ENCODE results near the gene CTTN. TPM values are rescaled to one million over a fixed set of nuclear protein-coding genes. Genes with fewer than 3 reads are reported as not detected.

Gene CTTN
- total RNA-seq, 1 donor: 406 TPM

GRCh38 chr11:70428701-70429427, 30.5 kb downstream of the CTTN start:
- TF ChIP-seq, protein P1, sequence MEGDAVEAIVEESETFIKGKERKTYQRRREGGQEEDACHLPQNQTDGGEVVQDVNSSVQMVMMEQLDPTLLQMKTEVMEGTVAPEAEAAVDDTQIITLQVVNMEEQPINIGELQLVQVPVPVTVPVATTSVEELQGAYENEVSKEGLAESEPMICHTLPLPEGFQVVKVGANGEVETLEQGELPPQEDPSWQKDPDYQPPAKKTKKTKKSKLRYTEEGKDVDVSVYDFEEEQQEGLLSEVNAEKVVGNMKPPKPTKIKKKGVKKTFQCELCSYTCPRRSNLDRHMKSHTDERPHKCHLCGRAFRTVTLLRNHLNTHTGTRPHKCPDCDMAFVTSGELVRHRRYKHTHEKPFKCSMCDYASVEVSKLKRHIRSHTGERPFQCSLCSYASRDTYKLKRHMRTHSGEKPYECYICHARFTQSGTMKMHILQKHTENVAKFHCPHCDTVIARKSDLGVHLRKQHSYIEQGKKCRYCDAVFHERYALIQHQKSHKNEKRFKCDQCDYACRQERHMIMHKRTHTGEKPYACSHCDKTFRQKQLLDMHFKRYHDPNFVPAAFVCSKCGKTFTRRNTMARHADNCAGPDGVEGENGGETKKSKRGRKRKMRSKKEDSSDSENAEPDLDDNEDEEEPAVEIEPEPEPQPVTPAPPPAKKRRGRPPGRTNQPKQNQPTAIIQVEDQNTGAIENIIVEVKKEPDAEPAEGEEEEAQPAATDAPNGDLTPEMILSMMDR (IDR thresholded peaks at IDR 0.05; ENCODE audit: insufficient read depth, low read depth, low read length): no peak
- DNase-seq (ENCODE audit: low read depth): no peak
- no peak overlapping the region for H3K4me3 ChIP-seq (ENCODE audit: low read depth, low read length)

GRCh38 chr11:70429428-70429705, 31.0 kb downstream of the CTTN start:
- TF ChIP-seq, protein P1 (IDR thresholded peaks at IDR 0.05; ENCODE audit: insufficient read depth, low read depth, low read length): no peak
- DNase-seq (ENCODE audit: low read depth): no peak
- H3K4me3 ChIP-seq (ENCODE audit: low read depth, low read length): no peak overlapping the region

- H3K4me3 ChIP-seq (ENCODE audit: low read depth, low read length): no peak overlapping the region
- TF ChIP-seq, protein P1 (IDR thresholded peaks at IDR 0.05; ENCODE audit: insufficient read depth, low read depth, low read length): no peak
- no peak for DNase-seq (ENCODE audit: low read depth)
Observed at GRCh38 chr11:70429724-70430521, 31.6 kb downstream of the CTTN start.

DNA sequence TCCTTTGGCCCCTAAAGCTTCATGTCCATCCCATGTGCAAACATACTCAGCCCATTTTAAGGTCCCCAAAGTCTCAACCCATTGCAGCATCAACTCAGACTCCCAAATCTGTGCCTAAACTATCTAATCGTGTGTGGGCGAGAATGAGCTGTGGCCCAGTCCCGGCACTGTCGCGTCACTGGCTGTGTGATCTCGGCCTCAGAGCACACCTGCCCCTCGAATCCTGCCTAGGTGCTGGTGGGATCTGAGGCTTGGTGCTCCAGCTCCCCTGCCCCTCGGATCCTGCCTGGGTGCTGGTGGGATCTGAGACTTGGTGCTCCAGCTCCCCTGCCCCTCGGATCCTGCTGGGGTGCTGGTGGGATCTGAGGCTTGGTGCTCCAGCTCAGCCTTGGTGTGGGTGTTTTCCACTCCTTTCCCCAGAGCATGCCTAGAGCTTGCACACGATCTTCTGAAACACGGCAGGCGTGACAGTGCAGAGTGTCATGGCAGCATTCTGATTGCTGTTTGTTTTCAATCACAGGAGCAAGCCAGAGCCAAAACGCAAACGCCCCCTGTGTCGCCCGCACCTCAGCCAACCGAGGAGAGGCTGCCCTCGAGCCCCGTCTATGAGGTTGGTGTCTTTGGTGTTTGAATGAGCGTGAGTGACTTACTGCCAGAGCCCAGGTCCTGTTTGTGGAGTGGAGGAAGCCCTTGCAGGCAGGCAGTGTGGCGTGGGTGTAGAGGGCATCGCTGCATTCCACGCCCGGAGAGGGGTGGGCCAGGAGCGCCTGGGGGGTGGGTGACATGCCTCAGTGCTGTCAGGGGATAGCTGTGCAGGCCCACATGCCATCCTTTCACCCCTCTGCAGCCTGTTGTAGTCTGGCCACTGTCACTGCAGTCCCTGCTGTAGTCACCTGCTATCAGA, 32.6 kb downstream of the CTTN start:
- H3K4me3 ChIP-seq (ENCODE audit: low read depth, low read length): no peak overlapping the region
- no peak for DNase-seq (ENCODE audit: low read depth)
- TF ChIP-seq, protein P1 (IDR thresholded peaks at IDR 0.05; ENCODE audit: insufficient read depth, low read depth, low read length): no peak

GRCh38 chr11:70431611-70432010, 33.3 kb downstream of the CTTN start:
- no peak for DNase-seq (ENCODE audit: low read depth)
- H3K4me3 ChIP-seq (ENCODE audit: low read depth, low read length): no peak overlapping the region
- TF ChIP-seq, protein P1 (IDR thresholded peaks at IDR 0.05; ENCODE audit: insufficient read depth, low read depth, low read length): no peak

GRCh38 chr11:70432065-70432464, 33.7 kb downstream of the CTTN start:
- TF ChIP-seq, protein P1 (IDR thresholded peaks at IDR 0.05; ENCODE audit: insufficient read depth, low read depth, low read length): no peak
- H3K4me3 ChIP-seq (ENCODE audit: low read depth, low read length): no peak overlapping the region
- DNase-seq (ENCODE audit: low read depth): no peak
